K562 (cell line): ENCODE results near the gene ZMYND8. TPM values are rescaled to one million over a fixed set of nuclear protein-coding genes. Genes with fewer than 3 reads are reported as not detected.

ENCODE experiments used
- CHCHD3 ChIP-seq: fragments of 250-450 bp; sonication (Bioruptor Pico); IDR thresholded peaks from 2 replicates; pipeline ENCODE4 v2.1.2; 2022; ENCODE audit warnings: mild to moderate bottlenecking
- ETV1 ChIP-seq: fragments of 450-650 bp; conservative IDR thresholded peaks from 2 replicates; pipeline ENCODE4 v1.6.1; 2016; ENCODE audit warnings: missing genetic modification characterization, control low read depth, low read depth, missing compliant biosample characterization
- ETV5 ChIP-seq: sonication (generic); formaldehyde crosslinking; IDR thresholded peaks from 2 replicates; pipeline ENCODE4 v1.4.0; 2020; ENCODE audit warnings: low read depth, mild to moderate bottlenecking, missing genetic modification reagents
- NFE2 ChIP-seq: IDR thresholded peaks from 2 replicates; pipeline ENCODE4 v1.6.1; 2014; ENCODE audit warnings: antibody characterized with exemption, low read depth
- POLR2H ChIP-seq: IDR thresholded peaks from 2 replicates; pipeline ENCODE4 v1.6.1; 2016; ENCODE audit warnings: missing genetic modification characterization, low read depth, mild to moderate bottlenecking, control low read depth, missing compliant biosample characterization, moderate library complexity
- RNF2 ChIP-seq: sonication (generic); IDR thresholded peaks from 2 replicates; pipeline ENCODE4 v1.6.1; 2016
- SMARCA4 ChIP-seq: fragments of 450-650 bp; IDR thresholded peaks from 2 replicates; pipeline ENCODE4 v1.6.1; 2016
- SPI1 ChIP-seq: IDR thresholded peaks from 2 replicates; pipeline ENCODE4 v1.6.1; 2011; ENCODE audit warnings: low read depth, low read length, control low read depth, borderline replicate concordance
- TAF15 ChIP-seq: fragments of 200-400 bp; formaldehyde crosslinking; IDR thresholded peaks from 2 replicates; pipeline ENCODE4 v1.6.1; 2017; ENCODE audit warnings: mild to moderate bottlenecking, low read depth, low read length, moderate library complexity
- ZNF174 ChIP-seq: fragments of 250-450 bp; sonication (Bioruptor Pico); IDR thresholded peaks from 2 replicates; pipeline ENCODE4 v1.4.0; 2020; ENCODE audit warnings: mild to moderate bottlenecking
- ZNF830 ChIP-seq: fragments of 250-450 bp; sonication (Bioruptor Pico); IDR thresholded peaks from 2 replicates; pipeline ENCODE4 v1.5.0; 2021; ENCODE audit warnings: mild to moderate bottlenecking
- polyA plus RNA-seq, 8 experiments: library from polyadenylated mRNA; depleted of rRNA in 4 of 8; stranded (reverse) in 5 of 8; unstranded in 3 of 8; fragments of >200 nt; fragmentation: Nextera tagmentation in 2 of 8; fragmentation: Illumina TruSeq in 1 of 8; extraction: Ambion mirVana in 2 of 8; extraction: Trizol in 1 of 8; gene quantifications; 2 replicates each; pipeline versions ENCODE4 v1.2.1 to v1.2.3, GENCODE V29; 2011 to 2014; ENCODE audit warnings: inconsistent platforms in 1 of 8, missing spikeins in 1 of 8
- total RNA-seq, 7 experiments: library from RNA; depleted of rRNA in 6 of 7; stranded (reverse); fragments of >200 nt in 6 of 7; fragmentation: Illumina TruSeq in 2 of 7; extraction: Trizol in 2 of 7; gene quantifications; 2 replicates each; pipeline versions ENCODE4 v1.2.1 to v1.2.3, GENCODE V29; 2011 to 2021; ENCODE audit warnings: low replicate concordance in 1 of 7
- TF ChIP-seq, protein P1 (sequence below): fragments of 450-650 bp; IDR thresholded peaks from 2 replicates; pipeline ENCODE4 v1.6.1; 2016; ENCODE audit warnings: mild to moderate bottlenecking, moderate library complexity
- TF ChIP-seq, protein P2 (sequence below): fragments of 450-650 bp; formaldehyde crosslinking; IDR thresholded peaks from 2 replicates; pipeline ENCODE4 v1.4.0; 2022; ENCODE audit warnings: missing genetic modification characterization
- TF ChIP-seq, protein P3 (sequence below): sonication (generic); formaldehyde crosslinking; IDR thresholded peaks from 2 replicates; pipeline ENCODE4 v1.9.0; 2022; ENCODE audit warnings: mild to moderate bottlenecking, missing genetic modification reagents

Gene ZMYND8
- total and polyA plus RNA-seq, 9 of the 15 experiments (the other 6 are each of a cell fraction or from before 2014, with no cell fraction given): 31.8 to 148 (median 71.9) TPM

DNA sequence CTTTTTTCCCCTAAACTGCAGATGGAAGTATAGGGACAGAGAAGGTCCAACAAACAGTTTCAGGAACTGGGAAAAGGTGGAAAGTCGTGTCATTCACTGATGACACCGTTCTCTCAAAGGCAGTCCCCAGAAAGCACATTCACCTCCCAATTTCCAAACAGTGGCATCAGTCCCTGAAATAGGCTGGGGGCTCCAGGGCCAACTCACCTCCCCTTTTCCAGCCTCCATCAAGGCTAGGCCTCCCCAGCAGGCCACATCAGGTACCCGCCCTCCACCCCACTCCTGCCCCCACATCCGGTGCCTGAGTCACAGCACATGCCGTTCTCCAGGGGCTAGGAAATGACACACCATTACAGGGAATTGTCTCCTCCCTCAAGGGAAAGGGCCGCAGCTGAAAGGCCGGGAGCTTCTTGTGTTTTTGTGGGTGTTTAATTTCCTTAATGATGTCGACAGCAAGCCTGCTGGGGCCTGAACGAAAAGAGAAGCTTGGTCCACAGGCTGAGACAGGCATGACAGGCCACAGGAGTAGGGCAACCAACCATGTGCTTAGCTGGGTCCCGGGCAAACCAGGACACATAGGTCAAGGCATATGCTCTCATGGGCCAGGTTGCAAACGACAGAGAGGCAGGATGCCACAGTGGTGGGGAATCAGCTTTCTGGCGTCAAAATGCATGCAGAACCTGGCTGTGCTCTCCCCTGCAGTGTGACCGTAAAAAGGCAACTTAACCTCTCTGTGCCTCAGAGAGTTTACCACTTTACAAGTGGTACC lies 39.2 kb downstream of the ZMYND8 start (continued):
- TF ChIP-seq, protein P1, sequence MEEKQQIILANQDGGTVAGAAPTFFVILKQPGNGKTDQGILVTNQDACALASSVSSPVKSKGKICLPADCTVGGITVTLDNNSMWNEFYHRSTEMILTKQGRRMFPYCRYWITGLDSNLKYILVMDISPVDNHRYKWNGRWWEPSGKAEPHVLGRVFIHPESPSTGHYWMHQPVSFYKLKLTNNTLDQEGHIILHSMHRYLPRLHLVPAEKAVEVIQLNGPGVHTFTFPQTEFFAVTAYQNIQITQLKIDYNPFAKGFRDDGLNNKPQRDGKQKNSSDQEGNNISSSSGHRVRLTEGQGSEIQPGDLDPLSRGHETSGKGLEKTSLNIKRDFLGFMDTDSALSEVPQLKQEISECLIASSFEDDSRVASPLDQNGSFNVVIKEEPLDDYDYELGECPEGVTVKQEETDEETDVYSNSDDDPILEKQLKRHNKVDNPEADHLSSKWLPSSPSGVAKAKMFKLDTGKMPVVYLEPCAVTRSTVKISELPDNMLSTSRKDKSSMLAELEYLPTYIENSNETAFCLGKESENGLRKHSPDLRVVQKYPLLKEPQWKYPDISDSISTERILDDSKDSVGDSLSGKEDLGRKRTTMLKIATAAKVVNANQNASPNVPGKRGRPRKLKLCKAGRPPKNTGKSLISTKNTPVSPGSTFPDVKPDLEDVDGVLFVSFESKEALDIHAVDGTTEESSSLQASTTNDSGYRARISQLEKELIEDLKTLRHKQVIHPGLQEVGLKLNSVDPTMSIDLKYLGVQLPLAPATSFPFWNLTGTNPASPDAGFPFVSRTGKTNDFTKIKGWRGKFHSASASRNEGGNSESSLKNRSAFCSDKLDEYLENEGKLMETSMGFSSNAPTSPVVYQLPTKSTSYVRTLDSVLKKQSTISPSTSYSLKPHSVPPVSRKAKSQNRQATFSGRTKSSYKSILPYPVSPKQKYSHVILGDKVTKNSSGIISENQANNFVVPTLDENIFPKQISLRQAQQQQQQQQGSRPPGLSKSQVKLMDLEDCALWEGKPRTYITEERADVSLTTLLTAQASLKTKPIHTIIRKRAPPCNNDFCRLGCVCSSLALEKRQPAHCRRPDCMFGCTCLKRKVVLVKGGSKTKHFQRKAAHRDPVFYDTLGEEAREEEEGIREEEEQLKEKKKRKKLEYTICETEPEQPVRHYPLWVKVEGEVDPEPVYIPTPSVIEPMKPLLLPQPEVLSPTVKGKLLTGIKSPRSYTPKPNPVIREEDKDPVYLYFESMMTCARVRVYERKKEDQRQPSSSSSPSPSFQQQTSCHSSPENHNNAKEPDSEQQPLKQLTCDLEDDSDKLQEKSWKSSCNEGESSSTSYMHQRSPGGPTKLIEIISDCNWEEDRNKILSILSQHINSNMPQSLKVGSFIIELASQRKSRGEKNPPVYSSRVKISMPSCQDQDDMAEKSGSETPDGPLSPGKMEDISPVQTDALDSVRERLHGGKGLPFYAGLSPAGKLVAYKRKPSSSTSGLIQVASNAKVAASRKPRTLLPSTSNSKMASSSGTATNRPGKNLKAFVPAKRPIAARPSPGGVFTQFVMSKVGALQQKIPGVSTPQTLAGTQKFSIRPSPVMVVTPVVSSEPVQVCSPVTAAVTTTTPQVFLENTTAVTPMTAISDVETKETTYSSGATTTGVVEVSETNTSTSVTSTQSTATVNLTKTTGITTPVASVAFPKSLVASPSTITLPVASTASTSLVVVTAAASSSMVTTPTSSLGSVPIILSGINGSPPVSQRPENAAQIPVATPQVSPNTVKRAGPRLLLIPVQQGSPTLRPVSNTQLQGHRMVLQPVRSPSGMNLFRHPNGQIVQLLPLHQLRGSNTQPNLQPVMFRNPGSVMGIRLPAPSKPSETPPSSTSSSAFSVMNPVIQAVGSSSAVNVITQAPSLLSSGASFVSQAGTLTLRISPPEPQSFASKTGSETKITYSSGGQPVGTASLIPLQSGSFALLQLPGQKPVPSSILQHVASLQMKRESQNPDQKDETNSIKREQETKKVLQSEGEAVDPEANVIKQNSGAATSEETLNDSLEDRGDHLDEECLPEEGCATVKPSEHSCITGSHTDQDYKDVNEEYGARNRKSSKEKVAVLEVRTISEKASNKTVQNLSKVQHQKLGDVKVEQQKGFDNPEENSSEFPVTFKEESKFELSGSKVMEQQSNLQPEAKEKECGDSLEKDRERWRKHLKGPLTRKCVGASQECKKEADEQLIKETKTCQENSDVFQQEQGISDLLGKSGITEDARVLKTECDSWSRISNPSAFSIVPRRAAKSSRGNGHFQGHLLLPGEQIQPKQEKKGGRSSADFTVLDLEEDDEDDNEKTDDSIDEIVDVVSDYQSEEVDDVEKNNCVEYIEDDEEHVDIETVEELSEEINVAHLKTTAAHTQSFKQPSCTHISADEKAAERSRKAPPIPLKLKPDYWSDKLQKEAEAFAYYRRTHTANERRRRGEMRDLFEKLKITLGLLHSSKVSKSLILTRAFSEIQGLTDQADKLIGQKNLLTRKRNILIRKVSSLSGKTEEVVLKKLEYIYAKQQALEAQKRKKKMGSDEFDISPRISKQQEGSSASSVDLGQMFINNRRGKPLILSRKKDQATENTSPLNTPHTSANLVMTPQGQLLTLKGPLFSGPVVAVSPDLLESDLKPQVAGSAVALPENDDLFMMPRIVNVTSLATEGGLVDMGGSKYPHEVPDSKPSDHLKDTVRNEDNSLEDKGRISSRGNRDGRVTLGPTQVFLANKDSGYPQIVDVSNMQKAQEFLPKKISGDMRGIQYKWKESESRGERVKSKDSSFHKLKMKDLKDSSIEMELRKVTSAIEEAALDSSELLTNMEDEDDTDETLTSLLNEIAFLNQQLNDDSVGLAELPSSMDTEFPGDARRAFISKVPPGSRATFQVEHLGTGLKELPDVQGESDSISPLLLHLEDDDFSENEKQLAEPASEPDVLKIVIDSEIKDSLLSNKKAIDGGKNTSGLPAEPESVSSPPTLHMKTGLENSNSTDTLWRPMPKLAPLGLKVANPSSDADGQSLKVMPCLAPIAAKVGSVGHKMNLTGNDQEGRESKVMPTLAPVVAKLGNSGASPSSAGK: peak; percentile 72
- TF ChIP-seq ZNF830 (CRISPR knock-in tag): 0 out of 2 replicates have a peak, but pooled peaks have one; percentile 16
- TF ChIP-seq CHCHD3: no peak
- TF ChIP-seq, protein P2, sequence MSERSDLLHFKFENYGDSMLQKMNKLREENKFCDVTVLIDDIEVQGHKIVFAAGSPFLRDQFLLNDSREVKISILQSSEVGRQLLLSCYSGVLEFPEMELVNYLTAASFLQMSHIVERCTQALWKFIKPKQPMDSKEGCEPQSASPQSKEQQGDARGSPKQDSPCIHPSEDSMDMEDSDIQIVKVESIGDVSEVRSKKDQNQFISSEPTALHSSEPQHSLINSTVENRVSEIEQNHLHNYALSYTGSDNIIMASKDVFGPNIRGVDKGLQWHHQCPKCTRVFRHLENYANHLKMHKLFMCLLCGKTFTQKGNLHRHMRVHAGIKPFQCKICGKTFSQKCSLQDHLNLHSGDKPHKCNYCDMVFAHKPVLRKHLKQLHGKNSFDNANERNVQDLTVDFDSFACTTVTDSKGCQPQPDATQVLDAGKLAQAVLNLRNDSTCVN (CRISPR knock-in tag): no peak
- TF ChIP-seq ETV1 (tag): peak; percentile 98
- peak; percentile 82 for TF ChIP-seq SMARCA4
- TF ChIP-seq TAF15: no peak
- TF ChIP-seq RNF2: peak; percentile 70
- TF ChIP-seq, protein P3, sequence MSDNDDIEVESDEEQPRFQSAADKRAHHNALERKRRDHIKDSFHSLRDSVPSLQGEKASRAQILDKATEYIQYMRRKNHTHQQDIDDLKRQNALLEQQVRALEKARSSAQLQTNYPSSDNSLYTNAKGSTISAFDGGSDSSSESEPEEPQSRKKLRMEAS (CRISPR knock-in tag): peak; percentile 85
- no peak for TF ChIP-seq SPI1
- peak; percentile 64 for TF ChIP-seq NFE2
- peak; percentile 99 for TF ChIP-seq ETV5 (CRISPR knock-in tag)
- peak; percentile 38; the same call in 1 of the 2 replicates for TF ChIP-seq POLR2H
- TF ChIP-seq ZNF174 (CRISPR knock-in tag): no peak
